Brain microvascular endothelial cell (primary cell): ENCODE measurements around the gene EYS.

Experiments used
- DNase-seq: peaks from one replicate; pipeline ENCODE4 v3.0.0-alpha.2; 2020
- H3K27ac ChIP-seq: fragments of 250-450 bp; sonication (Bioruptor Pico); 2 replicates; pipeline ENCODE4 v1.5.1; 2020; ENCODE audit warnings: mild to moderate bottlenecking, moderate library complexity
- H3K27me3 ChIP-seq: fragments of 250-450 bp; sonication (Bioruptor Pico); replicated peaks from 2 replicates; pipeline ENCODE4 v1.5.1; 2020; ENCODE audit warnings: mild to moderate bottlenecking
- H3K36me3 ChIP-seq: fragments of 250-450 bp; sonication (Bioruptor Pico); replicated peaks from 2 replicates; pipeline ENCODE4 v1.5.1; 2020; ENCODE audit warnings: mild to moderate bottlenecking
- H3K4me3 ChIP-seq: 2 replicates; pipeline ENCODE4 v1.5.1; 2011; ENCODE audit warnings: low read depth, mild to moderate bottlenecking, control low read depth, low read length, moderate library complexity
- in situ Hi-C: cut with HindIII; loops from 2 replicates; pipeline ENCODE4 v1.10.0; 2017; ENCODE audit warnings: low sequenced_read_pairs, low pct_ligation_motif_present
- TF ChIP-seq, protein P1 (sequence below): IDR thresholded peaks from 2 replicates; pipeline ENCODE4 v1.5.1; 2011; ENCODE audit warnings: low read depth, mild to moderate bottlenecking, moderate library complexity, low read length, control low read depth, inconsistent platforms; ENCODE audit errors: missing control alignments

Gene EYS

GRCh38 chr6:64439274-64439673 is 1267.8 kb downstream of the EYS start:
- no peaks in the 10 kb centered on the region for H3K27me3 ChIP-seq
- H3K36me3 ChIP-seq = no peaks in the 10 kb centered on the region
- no peak for DNase-seq
- no peak overlapping the region for H3K4me3 ChIP-seq
- TF ChIP-seq, protein P1, sequence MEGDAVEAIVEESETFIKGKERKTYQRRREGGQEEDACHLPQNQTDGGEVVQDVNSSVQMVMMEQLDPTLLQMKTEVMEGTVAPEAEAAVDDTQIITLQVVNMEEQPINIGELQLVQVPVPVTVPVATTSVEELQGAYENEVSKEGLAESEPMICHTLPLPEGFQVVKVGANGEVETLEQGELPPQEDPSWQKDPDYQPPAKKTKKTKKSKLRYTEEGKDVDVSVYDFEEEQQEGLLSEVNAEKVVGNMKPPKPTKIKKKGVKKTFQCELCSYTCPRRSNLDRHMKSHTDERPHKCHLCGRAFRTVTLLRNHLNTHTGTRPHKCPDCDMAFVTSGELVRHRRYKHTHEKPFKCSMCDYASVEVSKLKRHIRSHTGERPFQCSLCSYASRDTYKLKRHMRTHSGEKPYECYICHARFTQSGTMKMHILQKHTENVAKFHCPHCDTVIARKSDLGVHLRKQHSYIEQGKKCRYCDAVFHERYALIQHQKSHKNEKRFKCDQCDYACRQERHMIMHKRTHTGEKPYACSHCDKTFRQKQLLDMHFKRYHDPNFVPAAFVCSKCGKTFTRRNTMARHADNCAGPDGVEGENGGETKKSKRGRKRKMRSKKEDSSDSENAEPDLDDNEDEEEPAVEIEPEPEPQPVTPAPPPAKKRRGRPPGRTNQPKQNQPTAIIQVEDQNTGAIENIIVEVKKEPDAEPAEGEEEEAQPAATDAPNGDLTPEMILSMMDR = no peak
- H3K27ac ChIP-seq = no peak overlapping the region
- in situ Hi-C loops = no loop called here

DNA sequence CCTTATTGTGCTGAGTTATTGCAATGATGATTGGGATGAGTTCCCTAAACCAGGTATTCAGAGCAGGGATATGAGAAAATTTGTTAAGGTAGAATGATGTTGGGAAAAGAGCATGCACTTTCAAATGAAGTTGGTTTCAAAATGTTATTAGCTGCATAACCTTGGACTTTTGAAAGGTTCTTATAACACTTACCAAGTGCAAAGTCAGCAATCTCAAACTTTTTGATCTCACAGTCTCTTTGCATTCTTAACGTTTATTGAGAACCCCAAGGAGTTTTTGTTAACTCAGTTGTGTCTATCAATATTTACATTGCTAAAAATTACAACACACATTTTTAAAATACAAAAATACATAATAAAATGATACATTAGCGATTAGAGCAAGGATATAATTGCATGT is 1269.0 kb downstream of the EYS start:
- no peaks in the 10 kb centered on the region for H3K36me3 ChIP-seq
- in situ Hi-C loops = no loop called here
- no peak for DNase-seq

GRCh38 chr6:64429926-64430325 is 1277.1 kb downstream of the EYS start:
- H3K27me3 ChIP-seq = no peaks in the 10 kb centered on the region
- no peak overlapping the region for H3K27ac ChIP-seq
- no peak overlapping the region for H3K4me3 ChIP-seq
- TF ChIP-seq, protein P1 = no peak
- DNase-seq = no peak
- no peaks in the 10 kb centered on the region for H3K36me3 ChIP-seq
- in situ Hi-C loops = no loop called here

More for the DNA sequence above, 1269.0 kb downstream of the EYS start:
- Histone ChIP-seq H3K27ac (no peak overlapping the region), H3K4me3 (no peak overlapping the region), H3K27me3 (no peaks in the 10 kb centered on the region)
- TF ChIP-seq, protein P1 = no peak

DNA sequence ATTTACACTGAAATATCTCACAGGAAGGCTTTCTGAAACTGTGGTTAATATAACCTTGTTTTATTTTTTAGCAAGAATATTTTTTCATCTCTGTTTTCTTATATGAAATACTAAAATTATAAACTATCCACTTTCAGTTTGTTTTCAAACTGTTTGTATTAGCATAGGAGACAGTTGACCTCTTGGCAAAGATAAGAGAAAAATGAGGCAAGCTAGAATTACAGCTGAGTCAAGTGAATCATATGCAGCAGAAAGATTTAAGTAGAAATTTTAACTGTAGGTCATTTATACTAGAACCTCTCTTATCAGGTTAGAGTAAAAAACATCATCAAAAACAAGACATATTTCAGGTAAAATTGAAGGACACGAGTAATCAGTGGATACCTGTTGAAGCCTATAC is 1278.8 kb downstream of the EYS start:
- in situ Hi-C loops = no loop called here
- H3K36me3 ChIP-seq = no peaks in the 10 kb centered on the region
- H3K27me3 ChIP-seq = no peaks in the 10 kb centered on the region
- TF ChIP-seq, protein P1 = no peak
- no peak overlapping the region for H3K4me3 ChIP-seq
- no peak for DNase-seq
- H3K27ac ChIP-seq = no peak overlapping the region

DNA sequence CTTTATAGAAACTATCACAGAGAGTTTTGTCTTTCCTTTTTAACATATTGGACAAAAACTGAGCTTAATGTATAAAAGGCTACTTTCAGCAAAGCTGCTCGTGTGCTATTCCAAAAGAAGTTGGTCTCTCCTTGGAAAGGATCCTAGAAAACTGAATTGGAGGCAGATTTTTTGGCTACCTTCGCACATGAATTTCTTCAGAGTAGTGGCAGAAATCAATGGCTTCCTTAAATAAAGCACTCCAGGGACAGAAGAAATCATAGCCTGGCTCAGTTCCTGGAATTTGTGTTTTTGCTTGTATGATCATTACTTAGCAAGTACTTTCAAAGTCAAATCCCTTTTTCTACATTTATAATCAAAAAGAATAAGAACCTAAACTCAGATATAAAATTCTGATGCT is 1291.1 kb downstream of the EYS start:
- Histone ChIP-seq H3K27me3 (no peaks in the 10 kb centered on the region), H3K27ac (no peak overlapping the region), H3K4me3 (no peak overlapping the region), H3K36me3 (no peaks in the 10 kb centered on the region)
- no peak for DNase-seq
- TF ChIP-seq, protein P1 = no peak
- in situ Hi-C loops = no loop called here

GRCh38 chr6:64411226-64411625 is 1295.8 kb downstream of the EYS start:
- in situ Hi-C loops = no loop called here
- no peaks in the 10 kb centered on the region for H3K36me3 ChIP-seq
- no peak overlapping the region for H3K4me3 ChIP-seq
- DNase-seq = no peak
- H3K27me3 ChIP-seq = no peaks in the 10 kb centered on the region
- TF ChIP-seq, protein P1 = no peak
- H3K27ac ChIP-seq = no peak overlapping the region
